Activated T-helper 1 cell treated with anti-CD3 and anti-CD28 coated beads, Interleukin-12 subunit alpha, Interleukin-12 subunit beta, Interleukin-2, Interleukin-4 antibody, amounts not matched to agents 30 ng/mL and 10 ng/mL and 1 ng/mL, durations not matched to agents 14 hours and 24 hours and 36 hours (primary cell): Measurements from ENCODE around the gene ANKK1. TPM values are rescaled to one million over a fixed set of nuclear protein-coding genes. Genes with fewer than 3 reads are reported as not detected.

Experiments
- DNase-seq: peaks from one replicate; pipeline ENCODE4 v3.0.0; 2021; ENCODE audit warnings: low spot score
- H3K27ac Mint-ChIP-seq: one replicate; pipeline ENCODE4 v1.8.0; 2021; ENCODE audit warnings: mild to moderate bottlenecking, mixed read lengths
- H3K27me3 Mint-ChIP-seq: one replicate; pipeline ENCODE4 v1.8.0; 2022; ENCODE audit warnings: mild to moderate bottlenecking, moderate library complexity, mixed read lengths; ENCODE audit not compliant: insufficient read depth
- H3K36me3 Mint-ChIP-seq: one replicate; pipeline ENCODE4 v1.8.0; 2021; ENCODE audit warnings: low read depth, mixed read lengths
- H3K4me1 Mint-ChIP-seq: one replicate; pipeline ENCODE4 v1.8.0; 2021; ENCODE audit warnings: low read depth, mixed read lengths
- H3K4me3 Mint-ChIP-seq: one replicate; pipeline ENCODE4 v1.8.0; 2021; ENCODE audit warnings: mild to moderate bottlenecking, moderate library complexity, mixed read lengths
- H3K9me3 Mint-ChIP-seq: one replicate; pipeline ENCODE4 v1.8.0; 2021; ENCODE audit warnings: mixed read lengths
- intact Hi-C: fragments of 100-400 bp; cut with micrococcal nuclease; formaldehyde crosslinking; loops from one replicate; pipeline ENCODE4 v1.15.1; 2024
- total RNA-seq: library from RNA; stranded (reverse); gene quantifications from 2 replicates; pipeline ENCODE4 v1.2.3, GENCODE V29; 2022

ANKK1 gene
- total RNA-seq, 1 donor from 2014 or later = not detected

DNA sequence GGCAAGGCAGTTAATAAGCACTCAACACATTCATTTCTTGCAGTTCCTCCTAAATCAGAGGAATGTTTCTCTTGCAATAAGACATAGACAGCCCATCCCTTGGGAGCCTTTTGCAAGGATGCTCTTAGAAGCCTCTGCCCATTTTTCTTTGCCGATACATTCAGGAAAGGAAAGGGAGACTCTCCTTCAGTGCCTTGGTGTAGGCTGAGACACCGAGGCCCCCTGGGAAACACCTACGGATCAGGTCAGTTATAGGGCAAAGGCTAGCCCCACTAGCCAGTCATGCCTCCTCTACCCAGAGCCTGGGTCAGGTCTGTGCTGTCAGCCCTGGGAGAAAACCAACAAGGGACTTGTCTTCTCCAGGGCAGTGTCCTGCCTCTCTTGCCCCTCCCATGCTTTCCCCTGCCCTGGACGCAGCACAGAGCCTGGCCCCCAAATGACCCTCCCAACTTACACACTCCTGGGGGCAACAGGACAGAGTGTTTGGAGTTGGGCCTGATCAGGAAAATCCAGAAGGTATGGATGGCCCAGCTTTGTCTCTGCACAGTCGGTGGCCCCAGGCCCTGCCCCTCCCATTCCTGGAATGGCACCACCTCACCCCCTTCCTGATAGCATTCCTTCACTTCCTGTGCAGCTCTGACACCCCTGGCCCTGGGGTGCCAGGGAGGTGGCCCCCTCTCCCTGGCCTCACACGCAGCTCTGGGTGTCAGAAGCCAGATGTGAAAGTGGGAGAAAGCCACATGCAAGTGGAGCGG is 18.3 kb downstream of the ANKK1 start:
- Mint-ChIP-seq H3K27me3 (no peaks in the 10 kb centered on the region), H3K9me3 (no peaks in the 10 kb centered on the region), H3K36me3 (no peaks in the 10 kb centered on the region), H3K4me1 (no peaks in the 10 kb centered on the region), H3K4me3 (no peak overlapping the region), H3K27ac (no peak overlapping the region)
- intact Hi-C loops = no loop called here
- DNase-seq = no peak

DNA sequence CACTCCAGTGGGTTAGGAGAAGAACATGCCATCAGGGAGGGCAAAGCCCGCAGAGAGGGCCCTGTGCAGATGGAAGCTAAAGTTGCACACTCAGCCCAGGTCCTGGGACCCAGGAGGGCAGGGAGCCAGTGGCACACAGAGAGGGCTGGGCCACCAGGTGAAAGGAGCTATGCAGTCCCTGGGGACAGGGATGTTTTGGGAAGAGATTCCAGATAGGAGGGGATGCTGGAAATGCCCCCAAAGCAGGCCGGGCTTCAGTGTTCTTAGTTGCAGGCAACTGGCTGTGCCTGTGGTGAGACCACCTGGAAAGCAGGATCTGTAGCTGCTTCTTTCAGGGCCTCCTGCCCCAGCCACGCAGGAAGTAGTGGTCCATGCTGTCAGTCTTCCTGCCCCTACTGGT is 19.6 kb downstream of the ANKK1 start:
- Mint-ChIP-seq H3K27ac (no peak overlapping the region), H3K4me3 (no peak overlapping the region), H3K4me1 (no peaks in the 10 kb centered on the region), H3K36me3 (no peaks in the 10 kb centered on the region), H3K27me3 (no peaks in the 10 kb centered on the region), H3K9me3 (no peaks in the 10 kb centered on the region)
- DNase-seq = no peak
- intact Hi-C loops = no loop called here

DNA sequence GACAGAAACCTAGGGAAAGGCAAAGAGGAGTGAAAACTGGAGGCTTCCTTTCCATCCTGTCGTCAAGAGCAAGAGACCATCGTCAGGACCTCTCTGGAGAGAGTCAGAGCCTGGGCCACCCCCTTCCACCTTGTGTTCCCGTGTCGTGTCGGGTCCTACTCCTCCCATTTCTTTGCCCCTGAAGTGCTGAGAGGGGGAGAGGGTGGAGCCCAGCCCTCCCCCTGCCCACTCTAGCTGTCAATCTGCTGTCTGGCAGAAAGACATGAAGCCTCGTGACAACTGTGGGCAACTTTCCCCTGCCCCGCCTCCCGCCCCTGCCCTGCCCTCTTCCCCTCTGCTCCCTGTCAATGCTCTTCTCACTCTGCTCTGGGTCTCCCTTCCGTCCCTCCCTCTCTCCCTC is 20.6 kb downstream of the ANKK1 start:
- Mint-ChIP-seq H3K4me1 (no peaks in the 10 kb centered on the region), H3K27ac (no peak overlapping the region), H3K27me3 (no peaks in the 10 kb centered on the region), H3K9me3 (no peaks in the 10 kb centered on the region), H3K4me3 (no peak overlapping the region), H3K36me3 (no peaks in the 10 kb centered on the region)
- no peak for DNase-seq
- intact Hi-C loops = no loop called here

DNA sequence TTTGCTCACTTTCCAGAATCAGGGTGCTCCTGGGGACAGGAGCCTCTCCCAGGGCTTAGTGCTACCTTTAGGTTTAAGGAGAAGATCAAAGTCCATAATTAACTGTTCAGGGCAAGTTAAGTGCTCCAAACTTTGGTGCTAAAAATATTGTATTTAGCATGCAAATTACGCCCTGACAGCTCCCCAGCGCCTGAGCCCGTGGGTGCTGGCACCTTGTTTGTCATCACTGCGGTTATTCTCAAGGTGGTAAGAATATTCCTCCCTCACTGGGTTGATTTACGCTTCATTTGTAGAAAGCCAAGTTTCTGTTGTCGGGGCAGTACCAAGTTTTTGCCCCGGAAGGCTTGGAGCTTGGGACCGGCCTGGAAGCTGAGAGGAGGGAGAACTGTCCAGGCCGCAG is 21.3 kb downstream of the ANKK1 start:
- intact Hi-C loops = no loop called here
- Mint-ChIP-seq H3K27ac (no peak overlapping the region), H3K4me1 (no peaks in the 10 kb centered on the region), H3K4me3 (no peak overlapping the region), H3K9me3 (no peaks in the 10 kb centered on the region), H3K36me3 (no peaks in the 10 kb centered on the region), H3K27me3 (no peaks in the 10 kb centered on the region)
- no peak for DNase-seq

DNA sequence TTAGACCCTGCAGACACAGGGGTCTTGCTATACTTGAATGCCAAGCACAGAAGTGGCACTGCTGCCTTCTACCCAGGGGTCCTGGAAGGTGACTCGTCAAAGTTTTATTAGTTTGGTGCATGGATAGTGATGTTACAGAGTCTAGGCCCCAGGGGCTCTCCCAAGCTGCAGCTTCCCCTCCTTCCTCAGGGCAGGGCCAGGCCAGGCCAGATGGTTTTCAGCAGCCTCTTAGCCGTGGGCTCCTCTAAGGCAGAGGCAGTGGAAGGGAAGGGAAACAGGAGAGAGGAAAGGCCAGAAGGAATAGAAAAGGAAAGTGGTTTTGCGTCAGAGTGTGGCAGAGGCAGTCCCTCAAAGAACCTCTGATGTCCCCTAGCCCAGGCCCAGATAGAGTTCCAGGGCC is 21.9 kb downstream of the ANKK1 start:
- H3K4me1 Mint-ChIP-seq = no peaks in the 10 kb centered on the region
- H3K9me3 Mint-ChIP-seq = no peaks in the 10 kb centered on the region
- H3K36me3 Mint-ChIP-seq = no peaks in the 10 kb centered on the region
- DNase-seq = no peak
- no peak overlapping the region for H3K4me3 Mint-ChIP-seq
- H3K27me3 Mint-ChIP-seq = no peaks in the 10 kb centered on the region
- no peak overlapping the region for H3K27ac Mint-ChIP-seq
- intact Hi-C loops = no loop called here

DNA sequence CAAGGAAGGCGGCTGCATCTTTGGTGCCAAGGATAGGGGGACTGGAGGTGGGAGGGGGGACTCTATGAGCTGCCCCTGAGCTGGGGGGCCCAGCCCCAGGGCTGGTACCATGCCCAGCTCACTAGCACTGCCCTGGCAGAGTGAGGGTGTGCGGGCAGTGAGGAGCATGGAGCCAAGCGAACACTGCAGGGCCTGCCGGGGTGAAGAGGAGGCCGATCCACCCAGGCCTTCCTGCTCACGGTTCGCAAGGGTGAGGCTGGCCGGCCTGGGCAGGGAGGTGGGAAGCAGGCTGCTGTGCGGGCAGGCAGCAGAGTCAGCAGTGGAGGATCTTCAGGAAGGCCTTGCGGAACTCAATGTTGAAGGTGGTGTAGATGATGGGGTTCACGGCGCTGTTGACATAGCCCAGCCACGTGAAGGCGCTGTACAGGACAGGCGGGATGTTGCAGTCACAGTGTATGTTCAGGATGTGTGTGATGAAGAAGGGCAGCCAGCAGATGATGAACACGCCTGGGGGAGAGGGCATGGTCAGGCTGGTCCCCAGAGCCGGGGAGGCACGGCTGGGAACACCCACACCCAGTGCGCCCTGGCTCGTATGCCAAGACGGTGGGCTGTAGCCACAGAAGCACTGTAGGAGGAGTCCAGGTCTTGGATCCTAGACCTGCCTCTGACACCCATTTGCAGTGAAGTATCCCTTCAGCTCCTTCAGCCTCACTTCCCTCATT is 23.0 kb downstream of the ANKK1 start:
- H3K4me1 Mint-ChIP-seq = no peaks in the 10 kb centered on the region
- DNase-seq = no peak
- no peak overlapping the region for H3K4me3 Mint-ChIP-seq
- no peak overlapping the region for H3K27ac Mint-ChIP-seq
- H3K9me3 Mint-ChIP-seq = no peaks in the 10 kb centered on the region
- intact Hi-C loops = no loop called here
- H3K36me3 Mint-ChIP-seq = no peaks in the 10 kb centered on the region
- H3K27me3 Mint-ChIP-seq = no peaks in the 10 kb centered on the region

DNA sequence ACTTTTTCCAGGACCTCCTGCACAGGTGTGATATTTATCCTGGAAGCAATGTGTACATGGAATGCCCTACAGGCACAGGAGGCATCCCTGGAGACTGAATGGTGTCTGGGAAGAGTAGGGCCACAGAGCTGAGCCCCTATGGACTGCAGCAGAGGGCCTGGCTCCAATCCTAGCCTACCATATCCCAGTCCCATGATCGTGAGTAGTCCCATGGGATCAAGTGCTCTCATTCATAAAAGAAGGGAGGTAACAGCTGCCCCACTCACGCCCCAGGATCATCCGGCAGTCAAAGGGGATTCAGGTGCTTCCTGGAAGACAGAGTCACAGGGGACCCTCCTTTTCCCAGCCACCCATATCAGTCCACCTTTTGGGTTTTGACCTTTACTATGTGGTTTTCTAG is 24.0 kb downstream of the ANKK1 start:
- H3K36me3 Mint-ChIP-seq = no peaks in the 10 kb centered on the region
- intact Hi-C loops = no loop called here
- no peak for DNase-seq
- H3K27me3 Mint-ChIP-seq = no peaks in the 10 kb centered on the region
- H3K4me1 Mint-ChIP-seq = no peaks in the 10 kb centered on the region
- H3K4me3 Mint-ChIP-seq = no peak overlapping the region
- no peak overlapping the region for H3K27ac Mint-ChIP-seq
- H3K9me3 Mint-ChIP-seq = no peaks in the 10 kb centered on the region

DNA sequence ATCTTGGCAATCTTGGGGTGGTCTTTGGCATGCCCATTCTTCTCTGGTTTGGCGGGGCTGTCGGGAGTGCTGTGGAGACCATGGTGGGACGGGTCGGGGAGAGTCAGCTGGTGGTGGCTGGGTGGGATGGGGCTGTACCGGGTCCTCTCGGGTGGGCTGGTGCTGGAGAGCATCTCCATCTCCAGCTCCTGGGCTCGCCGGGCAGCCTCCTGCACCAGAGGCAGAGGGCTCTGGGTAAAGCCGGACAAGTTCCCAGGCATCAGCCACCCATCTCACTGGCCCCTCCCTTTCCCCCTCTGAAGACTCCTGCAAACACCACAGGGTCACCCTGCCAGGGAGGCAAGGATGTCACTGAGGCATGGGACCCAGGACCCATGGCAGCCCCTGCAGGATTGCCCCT is 25.1 kb downstream of the ANKK1 start:
- no peak for DNase-seq
- intact Hi-C loops = no loop called here
- Mint-ChIP-seq H3K27ac (no peak overlapping the region), H3K4me1 (no peaks in the 10 kb centered on the region), H3K4me3 (no peak overlapping the region), H3K9me3 (no peaks in the 10 kb centered on the region), H3K27me3 (no peaks in the 10 kb centered on the region), H3K36me3 (no peaks in the 10 kb centered on the region)

DNA sequence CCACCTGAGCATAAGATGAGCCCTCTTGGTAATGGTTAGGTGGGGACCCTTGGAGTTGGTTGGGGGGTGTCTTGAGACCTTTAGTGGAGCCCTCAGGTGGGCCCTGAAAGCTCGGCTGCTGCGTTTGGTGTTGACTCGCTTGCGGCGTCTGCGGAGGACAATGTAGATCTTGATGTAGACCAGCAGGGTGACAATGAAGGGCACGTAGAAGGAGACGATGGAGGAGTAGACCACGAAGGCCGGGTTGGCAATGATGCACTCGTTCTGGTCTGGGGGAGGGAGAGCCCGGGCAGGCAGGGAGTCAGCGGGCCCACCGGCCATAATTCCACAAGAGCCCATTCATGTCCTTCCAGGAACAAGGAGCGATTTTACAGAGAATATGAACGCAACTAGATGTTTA is 27.8 kb downstream of the ANKK1 start:
- no peak overlapping the region for H3K27ac Mint-ChIP-seq
- H3K9me3 Mint-ChIP-seq = no peaks in the 10 kb centered on the region
- no peaks in the 10 kb centered on the region for H3K27me3 Mint-ChIP-seq
- no peaks in the 10 kb centered on the region for H3K4me1 Mint-ChIP-seq
- intact Hi-C loops = no loop called here
- H3K36me3 Mint-ChIP-seq = no peaks in the 10 kb centered on the region
- no peak for DNase-seq
- no peak overlapping the region for H3K4me3 Mint-ChIP-seq

GRCh38 chr11:113417428-113417827 is 29.8 kb downstream of the ANKK1 start:
- intact Hi-C loops = no loop called here
- no peaks in the 10 kb centered on the region for H3K9me3 Mint-ChIP-seq
- no peaks in the 10 kb centered on the region for H3K4me1 Mint-ChIP-seq
- H3K4me3 Mint-ChIP-seq = no peak overlapping the region
- DNase-seq = no peak
- no peaks in the 10 kb centered on the region for H3K36me3 Mint-ChIP-seq
- peaks cover 2% of the 10 kb centered on the region for H3K27me3 Mint-ChIP-seq
- H3K27ac Mint-ChIP-seq = no peak overlapping the region

DNA sequence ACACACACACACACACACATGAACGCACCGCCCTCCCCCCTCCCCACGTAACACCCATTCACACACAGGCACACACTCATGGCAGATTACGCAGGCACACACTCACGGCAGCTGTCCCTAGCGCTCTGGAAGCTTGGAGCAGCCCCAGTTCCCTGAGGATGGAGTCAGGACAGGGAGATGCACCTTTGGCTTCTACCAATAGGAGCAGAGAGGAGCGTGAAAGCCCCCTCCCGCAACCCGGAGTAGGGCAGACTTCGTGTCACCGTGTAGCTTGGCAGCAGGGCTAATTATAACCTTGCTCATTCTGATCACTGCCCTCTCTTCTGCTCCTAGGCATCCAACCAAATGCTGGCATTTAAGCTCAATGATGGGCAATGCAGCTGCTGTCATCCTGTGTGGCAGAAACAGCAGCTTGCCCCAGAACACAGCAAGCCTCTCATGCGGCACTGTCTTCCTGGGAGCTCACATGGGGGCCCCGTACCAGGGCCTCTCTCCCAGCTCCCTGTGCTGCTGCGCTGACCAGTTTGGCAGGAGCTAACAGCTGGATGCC is 31.9 kb downstream of the ANKK1 start:
- Mint-ChIP-seq H3K4me1 (no peaks in the 10 kb centered on the region), H3K36me3 (no peaks in the 10 kb centered on the region), H3K27ac (no peak overlapping the region), H3K27me3 (peaks cover 2% of the 10 kb centered on the region), H3K4me3 (no peak overlapping the region), H3K9me3 (no peaks in the 10 kb centered on the region)
- intact Hi-C loops = no loop called here
- no peak for DNase-seq

- Mint-ChIP-seq H3K9me3 (no peaks in the 10 kb centered on the region), H3K4me3 (no peak overlapping the region)
Measured at GRCh38 chr11:113420808-113421207, 33.2 kb downstream of the ANKK1 start.

DNA sequence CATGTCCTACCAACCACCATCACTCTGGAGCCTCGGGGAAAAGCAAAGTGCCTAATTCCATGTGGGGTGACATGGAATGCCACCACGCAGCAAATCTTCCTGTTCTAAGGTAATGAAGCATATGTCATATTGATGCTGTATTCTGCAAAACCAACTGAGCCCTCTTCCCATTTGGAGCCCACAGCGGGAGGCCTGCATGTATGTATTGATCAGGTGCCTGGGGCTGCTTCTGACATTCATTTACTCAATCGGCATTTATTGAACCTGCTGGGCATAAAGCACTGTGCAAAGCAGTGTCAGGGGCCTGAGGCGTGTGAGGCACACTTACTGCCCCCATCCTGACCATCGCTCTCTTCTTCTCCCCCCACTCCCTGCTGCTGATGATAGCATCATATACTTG is 39.1 kb downstream of the ANKK1 start:
- intact Hi-C loops = no loop called here
- Mint-ChIP-seq H3K27ac (no peak overlapping the region), H3K4me3 (no peak overlapping the region), H3K36me3 (no peaks in the 10 kb centered on the region), H3K27me3 (peaks cover 2% of the 10 kb centered on the region), H3K4me1 (no peaks in the 10 kb centered on the region), H3K9me3 (no peaks in the 10 kb centered on the region)
- no peak for DNase-seq

More at GRCh38 chr11:113420808-113421207, 33.2 kb downstream of the ANKK1 start:
- DNase-seq = no peak
- H3K4me1 Mint-ChIP-seq = no peaks in the 10 kb centered on the region
- intact Hi-C loops = no loop called here
- H3K27ac Mint-ChIP-seq = no peak overlapping the region
- peaks cover 2% of the 10 kb centered on the region for H3K27me3 Mint-ChIP-seq
- no peaks in the 10 kb centered on the region for H3K36me3 Mint-ChIP-seq
